Endothelial cell of umbilical vein (primary cell): Measurements from ENCODE around the gene SYTL2. TPM values are rescaled to one million over a fixed set of nuclear protein-coding genes. Genes with fewer than 3 reads are reported as not detected.

Experiments used
- BruUV-seq: library from RNA; stranded (reverse); fragments of 400-500 nt; replicated peaks from 2 replicates; lab custom pipeline; 2021; lab: Mats Ljungman, UMichigan
- CTCF ChIA-PET: fragments of 300-600, 350-600 bp; sonication (Branson Sonifier 250); formaldehyde crosslinking; loops from one replicate; lab custom pipeline; 2021; ENCODE audit warnings: antibody characterized with exemption, inconsistent platforms; lab: Charles Lee
- POLR2A ChIA-PET: fragments of 300-600, 350-600 bp; sonication (Branson Sonifier 250); formaldehyde crosslinking; loops from one replicate; lab custom pipeline; 2021; ENCODE audit warnings: antibody characterized with exemption, inconsistent platforms; lab: Charles Lee
- DNase-seq: peaks from one replicate; pipeline ENCODE4 v3.0.0-alpha.2; 2011; ENCODE audit warnings: low read depth, low spot score
- FAIRE-seq: peaks from 2 replicates; lab custom pipeline; 2011; peaks lifted over from hg19 to GRCh38; lab: Jason Lieb, UNC
- H2AFZ ChIP-seq: 2 replicates; pipeline ENCODE4 v1.6.0; 2012; ENCODE audit warnings: low read depth, low read length, control low read depth, inconsistent platforms
- H3K27ac ChIP-seq: 2 replicates; pipeline ENCODE4 v1.5.1; 2011; ENCODE audit warnings: low read depth, mild to moderate bottlenecking, control low read depth, low read length, moderate library complexity; ENCODE audit not compliant: insufficient read depth
- H3K27me3 ChIP-seq, 2 experiments: 2 replicates each; pipeline versions ENCODE4 v1.6.0 to v1.6.1; 2011; ENCODE audit warnings: low read length in 2 of 2, mixed read lengths in 1 of 2; ENCODE audit not compliant: control insufficient read depth in 2 of 2, insufficient read depth in 2 of 2
- H3K36me3 ChIP-seq, 2 experiments: 2 replicates in 1 of 2; 3 replicates in 1 of 2; pipeline ENCODE4 v1.5.1; 2011; ENCODE audit warnings: low read length in 2 of 2, mild to moderate bottlenecking in 1 of 2, moderate library complexity in 1 of 2; ENCODE audit not compliant: control insufficient read depth in 2 of 2, insufficient read depth in 2 of 2; ENCODE audit errors: extremely low read depth in 1 of 2
- H3K4me1 ChIP-seq: 3 replicates; pipeline ENCODE4 v1.5.1; 2011; ENCODE audit warnings: mild to moderate bottlenecking, low read length; ENCODE audit not compliant: control insufficient read depth, insufficient read depth; ENCODE audit errors: extremely low read depth
- H3K4me2 ChIP-seq: 2 replicates; pipeline ENCODE4 v1.6.1; 2011; ENCODE audit warnings: low read length, control low read depth, mixed read lengths; ENCODE audit not compliant: insufficient read depth
- H3K4me3 ChIP-seq, 3 experiments: fragments of 200-600 bp in 1 of 3; sonication (generic), shearing (Covaris generic) in 1 of 3; replicated peaks in 1 of 3; 2 replicates each; pipeline ENCODE4 v1.5.1; 2011 to 2016; ENCODE audit warnings: control low read depth in 3 of 3, low read length in 3 of 3, mild to moderate bottlenecking in 2 of 3, inconsistent platforms in 1 of 3, low read depth in 1 of 3, moderate library complexity in 1 of 3; ENCODE audit not compliant: insufficient read depth in 1 of 3
- H3K79me2 ChIP-seq: 2 replicates; pipeline ENCODE4 v1.6.0; 2012; ENCODE audit warnings: low read length, inconsistent platforms; ENCODE audit not compliant: control insufficient read depth, insufficient read depth
- H3K9ac ChIP-seq: replicated peaks from 2 replicates; pipeline ENCODE3; 2011; ENCODE audit warnings: low read length, control low read depth; ENCODE audit not compliant: insufficient read depth; ENCODE audit errors: extremely low read depth
- H3K9me1 ChIP-seq: replicated peaks from 3 replicates; pipeline ENCODE4 v1.6.0; 2011; ENCODE audit warnings: mild to moderate bottlenecking, low read length; ENCODE audit not compliant: control insufficient read depth, insufficient read depth; ENCODE audit errors: extremely low read depth
- H3K9me3 ChIP-seq: replicated peaks from 2 replicates; pipeline ENCODE4 v1.5.1; 2012; ENCODE audit warnings: low read length, inconsistent platforms; ENCODE audit not compliant: control insufficient read depth, insufficient read depth
- H4K20me1 ChIP-seq: replicated peaks from 2 replicates; pipeline ENCODE3; 2011; ENCODE audit warnings: mild to moderate bottlenecking, low read length; ENCODE audit not compliant: control insufficient read depth, insufficient read depth; ENCODE audit errors: extremely low read depth
- CTCF ChIP-seq, 2 donors: IDR thresholded peaks; 1 replicate in 1 of 2; 2 replicates in 1 of 2; pipeline ENCODE4 v1.5.1; 2011; ENCODE audit warnings: low read length in 2 of 2, mild to moderate bottlenecking in 2 of 2, moderate library complexity in 2 of 2, control low read depth in 1 of 2, inconsistent platforms in 1 of 2, low read depth in 1 of 2; ENCODE audit not compliant: insufficient read depth in 1 of 2; ENCODE audit errors: extremely low read depth in 1 of 2
- EZH2 ChIP-seq: IDR thresholded peaks from 2 replicates; pipeline ENCODE4 v1.6.1; 2012; ENCODE audit warnings: borderline replicate concordance, low read depth, mild to moderate bottlenecking, moderate library complexity, low read length, inconsistent platforms; ENCODE audit not compliant: severe bottlenecking
- FOS ChIP-seq: IDR thresholded peaks from 2 replicates; pipeline ENCODE4 v1.6.1; 2011; ENCODE audit warnings: mild to moderate bottlenecking, low read length, moderate library complexity, borderline replicate concordance; ENCODE audit not compliant: insufficient read depth
- GATA2 ChIP-seq: IDR thresholded peaks from 2 replicates; pipeline ENCODE4 v1.7.0; 2011; ENCODE audit warnings: low read depth, mild to moderate bottlenecking, moderate library complexity, mixed read lengths, low read length; ENCODE audit not compliant: insufficient read length, insufficient read depth
- JUN ChIP-seq: IDR thresholded peaks from 2 replicates; pipeline ENCODE4 v1.6.1; 2011; ENCODE audit warnings: borderline replicate concordance, low read depth; ENCODE audit not compliant: insufficient read length, insufficient read depth
- MAX ChIP-seq: IDR thresholded peaks from 2 replicates; pipeline ENCODE4 v1.6.1; 2011; ENCODE audit not compliant: insufficient read depth, insufficient read length
- MYC ChIP-seq: IDR thresholded peaks from one replicate; pipeline ENCODE4 v1.6.1; 2011; ENCODE audit warnings: mild to moderate bottlenecking, low read depth, low read length
- POLR2A ChIP-seq: IDR thresholded peaks from 2 replicates; pipeline ENCODE4 v1.6.1; 2012; ENCODE audit warnings: low read depth, mild to moderate bottlenecking, control low read depth, low read length
- POLR2AphosphoS5 ChIP-seq: IDR thresholded peaks from 2 replicates; pipeline ENCODE4 v1.6.1; 2012; ENCODE audit warnings: low read depth, mild to moderate bottlenecking, control low read depth, low read length, moderate library complexity; ENCODE audit not compliant: insufficient read depth
- dilution Hi-C: fragments of 300-500 bp; cut with MboI; formaldehyde crosslinking; loops from one replicate; pipeline ENCODE4 v1.15.0; 2019; ENCODE audit warnings: low sequenced_read_pairs; ENCODE audit not compliant: extremely low pct_ligation_motif_present
- intact Hi-C: fragments of 100-400 bp; cut with micrococcal nuclease; formaldehyde crosslinking; loops from one replicate; pipeline ENCODE4 v1.10.0; 2022
- polyA plus RNA-seq, 4 experiments: library from polyadenylated mRNA; depleted of rRNA in 3 of 4; stranded (reverse) in 3 of 4; unstranded in 1 of 4; fragments of >200 nt; gene quantifications; 2 replicates each; pipeline versions ENCODE4 v1.2.1 to v1.2.3, GENCODE V29; 2011 to 2012; ENCODE audit warnings: missing spikeins in 1 of 4
- total RNA-seq: library from RNA; stranded (reverse); gene quantifications from 2 replicates; pipeline ENCODE4 v1.2.3, GENCODE V29; 2021

Gene SYTL2
- total and polyA plus RNA-seq, 2 donors (not counting 3 experiments of a cell fraction or from before 2014, with no cell fraction given): 1.4 to 2.4 TPM

GRCh38 chr11:85658180-85658579, 152.8 kb downstream of the SYTL2 start:
- H3K9me3 ChIP-seq: no peaks in the 10 kb centered on the region
- TF ChIP-seq MAX: no peak
- no peak for TF ChIP-seq POLR2A
- no peak for TF ChIP-seq FOS
- TF ChIP-seq POLR2AphosphoS5: no peak
- no peak for TF ChIP-seq EZH2
- no peak for TF ChIP-seq CTCF (IDR thresholded peaks at IDR 0.05; ENCODE audit: extremely low read depth in 1 of 2, insufficient read depth in 1 of 2, low read depth in 1 of 2, low read length in 2 of 2)
- no peak for TF ChIP-seq GATA2
- no peak for TF ChIP-seq MYC
- no peak for TF ChIP-seq JUN
- H3K4me3 ChIP-seq: no peak overlapping the region
- peaks cover 37% of the 10 kb centered on the region for H3K4me1 ChIP-seq
- H3K36me3 ChIP-seq: peaks cover 0 to 21% of the 10 kb centered on the region in 2 experiments
- no TSS peak for BruUV-seq
- CTCF ChIA-PET: no interaction called here
- H4K20me1 ChIP-seq: peaks cover 20% of the 10 kb centered on the region
- H3K27me3 ChIP-seq: no peaks in the 10 kb centered on the region
- no peak overlapping the region for H2AFZ ChIP-seq
- peaks cover 62% of the 10 kb centered on the region for H3K79me2 ChIP-seq
- no peak overlapping the region for H3K27ac ChIP-seq
- H3K4me2 ChIP-seq: no peak overlapping the region
- no peak for FAIRE-seq
- H3K9ac ChIP-seq: no peak overlapping the region
- intact Hi-C loops (no loop called here), dilution Hi-C loops (no loop called here)
- POLR2A ChIA-PET: interaction anchor here (1.3 kb wide), 1 partner anchor 9 kb away, joined by 3 read pairs; no protein-coding TSS in a partner anchor
- no peak for DNase-seq
- H3K9me1 ChIP-seq: no peaks in the 10 kb centered on the region
